ENCODE measurements around the gene INPP5D.
"Not testable (repeated sequence)": the region's sequence is repeated elsewhere in the genome, so short reads cannot be mapped to it uniquely, and the experiment has no call there.

The INPP5D gene

DNA sequence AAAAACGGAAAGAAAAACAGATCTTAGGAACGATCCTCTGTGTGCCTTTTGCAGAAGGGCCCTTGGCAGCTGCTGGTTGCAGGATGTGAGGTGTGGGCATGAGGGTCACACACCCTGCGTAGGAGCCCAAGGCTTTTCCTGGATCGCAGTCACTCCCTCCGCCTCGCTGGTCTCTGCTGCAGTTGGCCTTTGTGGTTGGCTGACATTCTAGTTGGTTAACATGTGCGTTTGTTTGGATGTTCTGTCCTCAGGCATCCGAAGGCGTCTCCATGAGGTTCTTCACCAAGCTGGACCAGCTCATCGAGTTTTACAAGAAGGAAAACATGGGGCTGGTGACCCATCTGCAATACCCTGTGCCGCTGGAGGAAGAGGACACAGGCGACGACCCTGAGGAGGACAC, 61.7 kb downstream of the INPP5D start:
- H3K27ac ChIP-seq: no peak overlapping the region
- DNase-seq (ENCODE audit: low spot score): no peak
- ChIA-PET POLR2A (ENCODE audit: low non-redundant PET) (no interaction called here), CTCF (interaction anchor here (0.9 kb wide), 1 partner anchor 13 kb away, joined by 3 read pairs; no protein-coding TSS in a partner anchor)
- TF ChIP-seq, protein P1, sequence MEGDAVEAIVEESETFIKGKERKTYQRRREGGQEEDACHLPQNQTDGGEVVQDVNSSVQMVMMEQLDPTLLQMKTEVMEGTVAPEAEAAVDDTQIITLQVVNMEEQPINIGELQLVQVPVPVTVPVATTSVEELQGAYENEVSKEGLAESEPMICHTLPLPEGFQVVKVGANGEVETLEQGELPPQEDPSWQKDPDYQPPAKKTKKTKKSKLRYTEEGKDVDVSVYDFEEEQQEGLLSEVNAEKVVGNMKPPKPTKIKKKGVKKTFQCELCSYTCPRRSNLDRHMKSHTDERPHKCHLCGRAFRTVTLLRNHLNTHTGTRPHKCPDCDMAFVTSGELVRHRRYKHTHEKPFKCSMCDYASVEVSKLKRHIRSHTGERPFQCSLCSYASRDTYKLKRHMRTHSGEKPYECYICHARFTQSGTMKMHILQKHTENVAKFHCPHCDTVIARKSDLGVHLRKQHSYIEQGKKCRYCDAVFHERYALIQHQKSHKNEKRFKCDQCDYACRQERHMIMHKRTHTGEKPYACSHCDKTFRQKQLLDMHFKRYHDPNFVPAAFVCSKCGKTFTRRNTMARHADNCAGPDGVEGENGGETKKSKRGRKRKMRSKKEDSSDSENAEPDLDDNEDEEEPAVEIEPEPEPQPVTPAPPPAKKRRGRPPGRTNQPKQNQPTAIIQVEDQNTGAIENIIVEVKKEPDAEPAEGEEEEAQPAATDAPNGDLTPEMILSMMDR (conservative IDR thresholded peaks at IDR 0.05; ENCODE audit: low read depth): no peak

DNA sequence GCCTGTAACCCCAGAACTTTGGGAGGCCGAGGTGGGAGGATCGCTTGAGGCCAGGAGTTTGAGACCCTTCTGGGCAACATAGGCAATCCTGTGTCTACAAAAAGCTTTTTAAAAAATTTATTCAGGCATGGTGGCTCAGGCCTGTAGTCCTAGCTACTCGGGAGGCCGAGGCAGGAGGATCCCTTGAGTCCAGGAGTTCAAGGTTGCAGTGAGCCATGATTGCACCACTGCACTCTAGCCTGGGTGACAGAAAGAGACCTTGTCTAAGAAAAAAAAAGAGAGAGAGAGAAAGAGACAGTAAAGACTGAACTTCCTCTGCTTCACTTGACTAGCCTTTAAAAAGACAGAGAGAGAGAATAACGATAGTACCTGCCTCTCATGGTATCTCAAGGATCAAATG, 62.4 kb downstream of the INPP5D start:
- TF ChIP-seq, protein P1 (conservative IDR thresholded peaks at IDR 0.05; ENCODE audit: low read depth): no peak
- ChIA-PET POLR2A (ENCODE audit: low non-redundant PET) (no interaction called here), CTCF (no interaction called here)
- no peak overlapping the region for H3K27ac ChIP-seq
- no peak for DNase-seq (ENCODE audit: low spot score)

DNA sequence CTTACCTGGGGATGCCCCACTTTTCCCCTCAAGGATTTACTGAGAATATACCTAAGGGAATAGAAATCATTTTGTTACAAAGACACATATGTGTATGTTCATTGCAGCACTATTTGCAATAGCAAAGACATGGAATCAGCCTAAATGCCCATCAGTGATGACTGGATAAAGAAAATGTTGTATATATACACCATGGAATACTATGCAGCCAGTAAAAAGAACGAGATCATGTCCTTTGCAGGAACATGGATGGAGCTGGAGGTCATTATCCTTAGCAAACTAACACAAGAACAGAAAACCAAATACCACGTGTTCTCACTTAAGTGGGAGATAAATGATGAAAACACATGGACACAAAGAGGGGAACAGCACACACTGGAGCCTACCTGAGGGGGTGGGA, 63.4 kb downstream of the INPP5D start:
- H3K27ac ChIP-seq; DNase-seq (ENCODE audit: low spot score); POLR2A ChIA-PET (ENCODE audit: low non-redundant PET): not testable (repeated sequence)
- CTCF ChIA-PET: interaction anchor here (0.6 kb wide), 1 partner anchor 142 kb away, joined by 3 read pairs; no protein-coding TSS in a partner anchor

DNA sequence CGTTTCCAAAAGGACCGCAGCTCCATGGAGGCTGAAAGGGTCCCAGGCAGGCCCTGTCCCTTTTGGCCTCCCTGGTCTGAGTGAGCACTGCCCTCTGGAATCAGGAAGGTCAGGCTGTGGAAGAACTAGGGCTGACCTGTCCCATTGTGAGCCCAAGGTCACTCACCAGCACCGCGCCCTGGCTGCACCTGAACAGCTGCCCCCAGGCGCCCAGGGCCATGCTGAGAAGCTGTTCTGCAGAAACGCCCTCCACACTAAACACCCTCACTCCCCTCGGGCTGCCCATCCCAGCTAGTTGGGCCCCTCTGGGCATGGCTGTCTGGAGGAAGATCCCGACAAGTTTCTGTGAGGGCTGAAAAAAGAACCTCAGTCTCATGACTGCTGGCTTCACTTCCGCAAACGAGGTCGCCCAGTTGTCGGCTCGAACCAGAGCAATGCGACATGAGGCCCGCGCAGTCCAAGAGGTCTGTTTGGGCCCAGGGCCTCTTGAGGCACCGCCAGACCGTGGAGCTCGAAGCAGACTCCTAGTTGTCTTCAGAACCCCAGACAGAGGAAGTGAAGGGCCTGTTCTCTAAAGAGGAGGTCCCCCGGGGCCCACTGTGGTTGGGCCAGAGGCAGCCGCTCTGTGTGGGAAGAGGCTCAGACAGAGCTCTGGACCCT, 64.4 kb downstream of the INPP5D start:
- TF ChIP-seq, protein P1 (conservative IDR thresholded peaks at IDR 0.05; ENCODE audit: low read depth): no peak
- CTCF ChIA-PET: interaction anchor here (0.6 kb wide), 1 partner anchor 143 kb away, joined by 3 read pairs; no protein-coding TSS in a partner anchor
- POLR2A ChIA-PET (ENCODE audit: low non-redundant PET): no interaction called here
- H3K27ac ChIP-seq: no peak overlapping the region
- DNase-seq (ENCODE audit: low spot score): no peak

DNA sequence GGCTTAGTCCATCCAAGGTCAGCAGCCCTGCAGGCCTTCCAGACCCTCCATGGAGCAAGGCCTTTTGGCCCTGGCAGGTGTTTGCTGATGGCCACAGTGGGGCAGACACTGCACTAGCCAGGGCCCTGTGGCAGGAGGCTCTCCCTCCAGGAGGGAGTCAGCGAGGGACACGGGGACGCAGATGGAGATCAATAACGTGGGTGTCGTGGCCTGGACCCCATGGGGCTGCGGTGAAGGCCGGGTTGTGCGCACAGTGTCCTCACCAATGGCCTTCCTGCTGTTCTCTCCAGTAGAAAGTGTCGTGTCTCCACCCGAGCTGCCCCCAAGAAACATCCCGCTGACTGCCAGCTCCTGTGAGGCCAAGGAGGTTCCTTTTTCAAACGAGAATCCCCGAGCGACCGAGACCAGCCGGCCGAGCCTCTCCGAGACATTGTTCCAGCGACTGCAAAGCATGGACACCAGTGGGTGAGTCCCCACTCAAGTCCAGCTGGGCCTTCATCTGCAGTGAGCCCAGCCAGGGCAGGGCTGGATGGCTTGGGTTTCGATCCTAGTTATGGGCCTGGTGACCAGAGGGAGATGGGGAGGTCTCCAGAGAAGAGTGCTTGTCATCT, 65.4 kb downstream of the INPP5D start:
- POLR2A ChIA-PET (ENCODE audit: low non-redundant PET): no interaction called here
- TF ChIP-seq, protein P1 (conservative IDR thresholded peaks at IDR 0.05; ENCODE audit: low read depth): no peak
- CTCF ChIA-PET: no interaction called here
- H3K27ac ChIP-seq: no peak overlapping the region
- no peak for DNase-seq (ENCODE audit: low spot score)

DNA sequence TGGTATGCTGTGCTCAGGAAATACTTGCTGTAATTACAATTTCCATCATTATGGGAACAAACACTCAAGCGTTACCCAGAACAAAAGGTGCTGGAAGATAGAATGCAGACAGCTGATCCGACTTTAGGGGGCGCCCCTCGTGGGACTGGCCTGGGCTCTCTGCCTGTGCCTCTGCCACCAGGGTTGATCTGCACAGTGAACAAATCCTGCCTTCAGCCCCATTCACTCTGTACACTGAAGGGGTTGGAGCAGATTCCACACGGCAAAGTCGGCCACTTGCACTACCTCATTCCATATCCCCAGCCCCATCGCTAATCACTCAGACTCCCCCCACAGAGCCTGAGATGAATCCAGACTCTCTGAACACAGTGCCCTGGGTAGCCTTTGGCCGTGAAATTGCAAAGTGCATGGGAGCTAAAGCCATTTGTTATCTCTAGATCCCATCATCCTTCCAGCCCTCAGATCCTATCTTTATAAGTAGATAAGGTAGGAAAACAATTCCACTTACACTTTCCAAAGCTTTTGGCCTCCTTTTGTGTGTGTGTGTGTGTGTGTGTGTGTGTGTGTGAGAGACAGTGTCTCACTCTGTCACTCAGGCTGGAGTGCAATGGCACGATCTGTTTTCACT, 69.3 kb downstream of the INPP5D start:
- DNase-seq (ENCODE audit: low spot score): no peak
- CTCF ChIA-PET: no interaction called here
- TF ChIP-seq, protein P1 (conservative IDR thresholded peaks at IDR 0.05; ENCODE audit: low read depth): no peak
- no peak overlapping the region for H3K27ac ChIP-seq
- POLR2A ChIA-PET (ENCODE audit: low non-redundant PET): no interaction called here

DNA sequence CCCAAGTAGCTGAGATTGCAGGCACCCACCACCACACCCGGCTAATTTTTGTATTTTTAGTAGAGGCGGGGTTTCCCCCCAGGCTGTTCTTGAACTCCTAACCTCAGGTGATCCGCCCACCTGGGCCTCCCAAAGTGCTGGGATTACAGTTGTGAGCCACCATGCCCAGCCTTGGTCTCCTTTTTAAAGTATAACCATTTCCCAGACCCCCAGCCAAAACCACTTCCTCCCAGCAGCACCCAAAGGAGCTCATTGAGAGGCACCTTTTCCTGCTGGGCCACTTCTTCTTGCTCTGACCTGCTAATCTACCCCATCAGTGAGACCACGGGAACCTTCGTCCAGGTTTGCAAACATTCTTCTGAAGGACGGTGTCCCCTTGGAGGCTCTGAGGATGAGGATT, 69.9 kb downstream of the INPP5D start:
- TF ChIP-seq, protein P1 (conservative IDR thresholded peaks at IDR 0.05; ENCODE audit: low read depth): no peak
- no peak overlapping the region for H3K27ac ChIP-seq
- ChIA-PET CTCF (no interaction called here), POLR2A (ENCODE audit: low non-redundant PET) (no interaction called here)
- DNase-seq (ENCODE audit: low spot score): no peak
